GM11168 (cell line): Measurements from ENCODE around the gene RAP1GAP2.
"Not testable (repeated sequence)": the region's sequence is repeated elsewhere in the genome, so short reads cannot be mapped to it uniquely, and the experiment has no call there.

ENCODE experiments used
- in situ Hi-C: fragments of 300-500 bp; cut with MboI; formaldehyde crosslinking; loops from one replicate; pipeline ENCODE4 v1.12.0; 2022; ENCODE audit warnings: low sequenced_read_pairs; ENCODE audit not compliant: unreplicated experiment

Gene RAP1GAP2

GRCh38 chr17:2784864-2785263 is 11.4 kb upstream of the RAP1GAP2 start:
- in situ Hi-C loops: no loop called here

GRCh38 chr17:2785376-2785775 is 10.9 kb upstream of the RAP1GAP2 start:
- in situ Hi-C loops: not testable (repeated sequence)

- in situ Hi-C loops: no loop called here
Measured at GRCh38 chr17:2786176-2786881, 9.9 kb upstream of the RAP1GAP2 start.

GRCh38 chr17:2789700-2790099 is 6.5 kb upstream of the RAP1GAP2 start:
- in situ Hi-C loops: no loop called here

GRCh38 chr17:2792366-2793169 is 3.7 kb upstream of the RAP1GAP2 start:
- in situ Hi-C loops: no loop called here

GRCh38 chr17:2794111-2794803 is 2.0 kb upstream of the RAP1GAP2 start:
- in situ Hi-C loops: no loop called here

- in situ Hi-C loops: no loop called here
Measured at GRCh38 chr17:2795441-2796163, 636 bp upstream of the RAP1GAP2 start.

- in situ Hi-C loops: no loop called here
Measured at GRCh38 chr17:2797226-2797625, 988 bp downstream of the RAP1GAP2 start.

- in situ Hi-C loops: no loop called here
Measured at GRCh38 chr17:2797637-2798036, 1.4 kb downstream of the RAP1GAP2 start.

- in situ Hi-C loops: no loop called here
Measured at GRCh38 chr17:2798188-2798587, 1.9 kb downstream of the RAP1GAP2 start.

- in situ Hi-C loops: no loop called here
Measured at GRCh38 chr17:2798678-2799077, 2.4 kb downstream of the RAP1GAP2 start.

GRCh38 chr17:2799653-2800052 is 3.4 kb downstream of the RAP1GAP2 start:
- in situ Hi-C loops: no loop called here

GRCh38 chr17:2800367-2800766 is 4.1 kb downstream of the RAP1GAP2 start:
- in situ Hi-C loops: no loop called here

- in situ Hi-C loops: no loop called here
Measured at GRCh38 chr17:2801841-2802240, 5.6 kb downstream of the RAP1GAP2 start.

- in situ Hi-C loops: no loop called here
Measured at GRCh38 chr17:2802574-2802973, 6.3 kb downstream of the RAP1GAP2 start.

GRCh38 chr17:2803386-2803785 is 7.1 kb downstream of the RAP1GAP2 start:
- in situ Hi-C loops: no loop called here

GRCh38 chr17:2803971-2804370 is 7.7 kb downstream of the RAP1GAP2 start:
- in situ Hi-C loops: no loop called here

GRCh38 chr17:2804912-2805311 is 8.7 kb downstream of the RAP1GAP2 start:
- in situ Hi-C loops: no loop called here

GRCh38 chr17:2805961-2806360 is 9.7 kb downstream of the RAP1GAP2 start:
- in situ Hi-C loops: no loop called here
